Pancreas (tissue), 10 donors: Measurements from ENCODE around the gene ADAMTS2. TPM values are rescaled to one million over a fixed set of nuclear protein-coding genes. Genes with fewer than 3 reads are reported as not detected.

Experiments
- ATAC-seq, 4 donors: fragments of 200-7000 bp; cut with Tn5 transposase; one replicate each; pipeline versions ENCODE4 v1.8.0 to v1.9.1; 2020; ENCODE audit warnings: mild to moderate bottlenecking in 4 of 4, moderate library complexity in 4 of 4
- DNase-seq, 6 donors: peaks; one replicate each; pipeline ENCODE4 v3.0.0-alpha.2; 2020
- FAIRE-seq: peaks from 2 replicates; lab custom pipeline; 2012; peaks lifted over from hg19 to GRCh38; lab: Jason Lieb, UNC
- H3K27ac ChIP-seq, 4 donors: fragments of 200-600 bp; sonication (generic); 1 replicate in 3 of 4; 2 replicates in 1 of 4; pipeline versions ENCODE4 v1.5.0 to v1.8.0; 2020
- H3K27me3 ChIP-seq, 4 donors: fragments of 200-600 bp; one replicate each; pipeline ENCODE4 v1.8.0; 2021
- H3K36me3 ChIP-seq, 3 donors: fragments of 200-600 bp; sonication (generic) in 1 of 3; one replicate each; pipeline versions ENCODE4 v1.5.0 to v1.8.0; 2020 to 2021
- H3K4me1 ChIP-seq, 3 donors: fragments of 200-600 bp; one replicate each; pipeline ENCODE4 v1.8.0; 2021
- H3K4me3 ChIP-seq, 4 donors: fragments of 200-600 bp; sonication (generic) in 2 of 4; one replicate each; pipeline versions ENCODE4 v1.5.0 to v1.8.0; 2020 to 2021
- H3K9me3 ChIP-seq, 4 donors: fragments of 200-600 bp; one replicate each; pipeline ENCODE4 v1.8.0; 2021
- WGBS, 2 donors: extraction: QIAGEN DNeasy Blood & Tissue Kit; methylation state at CpG; one replicate each; pipeline ENCODE4 v1.1.7; 2013; 5-methylcytosine and 5-hydroxymethylcytosine counted together
- intact Hi-C, 3 donors: fragments of 100-400 bp; cut with DNase I; formaldehyde crosslinking; loops; one replicate each; pipeline versions ENCODE4 v1.11.1 to v1.14.2; 2022
- polyA plus RNA-seq, 2 donors: library from polyadenylated mRNA; stranded (reverse); fragments of 200-250 nt; gene quantifications; one replicate each; pipeline ENCODE4 v1.2.3, GENCODE V29; 2013
- total RNA-seq, 6 donors: library from RNA; stranded (reverse); fragmentation: NEBNext Ultra II Directional in 4 of 6; extraction: Animal tissue kit (Norgen Biotek cat#: 25700) in 4 of 6; gene quantifications; one replicate each; pipeline versions ENCODE4 v1.2.1 to v1.2.4, GENCODE V29; 2021 to 2023
- TF ChIP-seq, protein P1 (sequence below), 4 donors: fragments of 200-600 bp; sonication (generic) in 3 of 4; IDR thresholded peaks; one replicate each; pipeline versions ENCODE4 v1.5.0 to v1.8.0; 2021; ENCODE audit warnings: antibody characterized with exemption in 4 of 4
- donor health status: healthy with polysubstance abuse.
- donor health status: DM: no; HTN: no; CAD: no; lungs with moderate emphysema.
- donor health status: DM: no; HTN: no; CAD: no.
- donor health status: control.
- donor health status: control.
- donor health status: Bipolar disorder and iron deficiency.
- donor health status: DM: yes; HTN: yes; CAD: no.
- donor health status: DM: no; HTN: no; CAD: no.
- donor health status: DM: no; HTN: no; CAD: no.
- donor health status: DM: yes; HTN: yes; CAD: no.

The ADAMTS2 gene
- total and polyA plus RNA-seq, 8 donors: 1.3 to 18.5 (median 5.8) TPM

DNA sequence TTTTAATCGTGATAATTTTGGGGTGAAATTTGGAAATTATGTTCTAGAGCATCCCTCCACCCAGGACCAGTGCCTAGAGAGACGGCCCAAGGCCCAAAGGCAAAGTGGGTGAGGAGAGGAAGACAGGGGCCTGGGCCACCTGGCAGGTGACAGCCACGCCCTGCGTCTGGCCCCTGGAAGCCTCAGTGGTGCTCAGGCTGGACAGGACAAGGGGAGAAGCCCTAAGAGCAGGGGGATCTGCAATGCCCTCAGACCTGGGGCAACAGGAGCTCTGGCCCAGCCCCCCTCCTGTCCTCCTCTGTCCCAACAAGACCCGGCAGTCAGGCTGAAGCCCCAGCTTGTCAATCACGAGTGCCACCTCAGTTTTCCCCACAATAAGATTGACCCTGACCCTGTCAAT, 134.8 kb downstream of the ADAMTS2 start:
- intact Hi-C loops: no loop called here
- FAIRE-seq (no peak), ATAC-seq (no peak), DNase-seq (peak in 1 of 6 donors; percentile 35)
- H3K27me3 ChIP-seq: no peaks in the 10 kb centered on the region
- H3K4me3 ChIP-seq: no peak overlapping the region
- H3K4me1 ChIP-seq: no peaks in the 10 kb centered on the region
- H3K36me3 ChIP-seq: no peaks in the 10 kb centered on the region
- TF ChIP-seq, protein P1, sequence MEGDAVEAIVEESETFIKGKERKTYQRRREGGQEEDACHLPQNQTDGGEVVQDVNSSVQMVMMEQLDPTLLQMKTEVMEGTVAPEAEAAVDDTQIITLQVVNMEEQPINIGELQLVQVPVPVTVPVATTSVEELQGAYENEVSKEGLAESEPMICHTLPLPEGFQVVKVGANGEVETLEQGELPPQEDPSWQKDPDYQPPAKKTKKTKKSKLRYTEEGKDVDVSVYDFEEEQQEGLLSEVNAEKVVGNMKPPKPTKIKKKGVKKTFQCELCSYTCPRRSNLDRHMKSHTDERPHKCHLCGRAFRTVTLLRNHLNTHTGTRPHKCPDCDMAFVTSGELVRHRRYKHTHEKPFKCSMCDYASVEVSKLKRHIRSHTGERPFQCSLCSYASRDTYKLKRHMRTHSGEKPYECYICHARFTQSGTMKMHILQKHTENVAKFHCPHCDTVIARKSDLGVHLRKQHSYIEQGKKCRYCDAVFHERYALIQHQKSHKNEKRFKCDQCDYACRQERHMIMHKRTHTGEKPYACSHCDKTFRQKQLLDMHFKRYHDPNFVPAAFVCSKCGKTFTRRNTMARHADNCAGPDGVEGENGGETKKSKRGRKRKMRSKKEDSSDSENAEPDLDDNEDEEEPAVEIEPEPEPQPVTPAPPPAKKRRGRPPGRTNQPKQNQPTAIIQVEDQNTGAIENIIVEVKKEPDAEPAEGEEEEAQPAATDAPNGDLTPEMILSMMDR (IDR thresholded peaks at IDR 0.05): no peak
- no peaks in the 10 kb centered on the region for H3K9me3 ChIP-seq
- WGBS, 2 donors: 65 to 75% methylated on average over 6 of the region's 6 CpGs
- H3K27ac ChIP-seq: no peak overlapping the region

DNA sequence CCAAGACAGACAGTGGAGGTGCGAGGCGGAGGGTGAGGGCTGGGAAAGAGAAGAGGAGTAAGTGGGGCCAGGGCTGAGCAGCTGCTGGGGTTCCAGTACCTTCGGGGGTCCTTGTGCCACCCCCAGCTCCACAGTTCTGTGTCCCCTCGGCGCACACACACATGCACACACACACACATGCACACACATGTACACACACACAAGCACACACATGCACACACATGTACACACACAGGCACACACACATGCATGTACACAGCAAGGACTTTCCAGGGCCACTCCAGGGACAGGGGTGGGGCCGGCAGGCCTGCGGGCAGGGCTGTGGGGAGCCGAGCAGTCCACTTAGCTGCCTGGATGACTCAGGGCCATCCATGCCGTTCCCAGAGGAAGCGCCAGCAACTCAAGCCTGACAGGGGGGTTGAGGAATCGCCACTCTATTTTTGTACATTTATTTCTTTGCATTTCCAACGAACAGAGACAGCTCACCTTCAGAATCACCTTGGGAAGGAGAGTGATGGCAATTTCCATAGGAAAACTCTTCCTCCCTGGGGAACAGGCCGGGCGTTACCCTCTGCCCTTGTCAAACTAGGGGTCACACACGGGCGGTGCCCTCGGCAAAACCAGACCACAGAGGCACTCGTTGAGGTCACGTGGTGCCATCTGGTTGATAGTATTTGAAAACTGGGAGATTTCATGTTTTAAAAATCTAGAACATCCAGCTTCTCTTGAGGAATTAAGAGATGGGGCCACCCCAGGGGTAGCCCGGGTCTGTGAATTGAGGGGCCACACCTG, 135.7 kb downstream of the ADAMTS2 start:
- no peak for FAIRE-seq
- ATAC-seq: no peak
- intact Hi-C loops: no loop called here
- TF ChIP-seq, protein P1 (IDR thresholded peaks at IDR 0.05): no peak
- H3K9me3 ChIP-seq: no peaks in the 10 kb centered on the region
- DNase-seq: peak in 1 of 6 donors; percentile 15
- H3K4me1 ChIP-seq: no peaks in the 10 kb centered on the region
- WGBS, 2 donors: 59 to 73% methylated on average over 19 to 20 of the region's 20 CpGs
- H3K36me3 ChIP-seq: no peaks in the 10 kb centered on the region
- no peak overlapping the region for H3K27ac ChIP-seq
- H3K4me3 ChIP-seq: no peak overlapping the region
- no peaks in the 10 kb centered on the region for H3K27me3 ChIP-seq

DNA sequence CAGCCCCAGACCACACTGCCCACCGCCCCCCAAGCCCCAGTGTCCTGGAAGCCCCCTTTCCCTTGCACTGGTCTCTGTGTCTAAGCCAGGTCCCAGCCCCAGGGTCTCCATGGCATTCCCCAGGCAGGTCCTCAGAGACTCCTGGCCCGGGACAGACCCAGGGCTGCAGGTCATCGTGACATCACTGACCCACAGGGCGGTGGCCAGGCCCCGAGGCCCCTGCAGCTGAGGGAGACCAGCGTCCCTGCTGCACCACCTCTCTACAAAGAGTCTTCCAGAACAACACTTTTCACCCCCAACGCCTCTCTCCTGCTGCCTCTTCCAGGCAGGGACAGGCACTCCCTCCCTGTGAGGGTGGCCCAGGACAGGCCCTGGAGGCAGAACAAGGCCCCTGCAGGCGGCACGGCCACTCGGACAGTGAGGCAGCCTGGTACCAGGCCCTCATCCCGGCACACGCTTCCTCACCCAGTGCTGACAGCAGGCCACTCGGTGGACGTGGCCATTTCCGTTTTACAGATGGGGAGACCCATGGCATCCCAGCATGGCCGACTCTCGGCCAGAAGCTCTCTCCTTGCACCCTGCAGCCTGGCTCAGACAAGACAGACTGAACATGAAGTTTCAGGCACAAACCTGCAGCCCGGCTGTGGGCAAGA, 136.4 kb downstream of the ADAMTS2 start:
- H3K27ac ChIP-seq: no peak overlapping the region
- no peaks in the 10 kb centered on the region for H3K9me3 ChIP-seq
- intact Hi-C loops: no loop called here
- H3K27me3 ChIP-seq: no peaks in the 10 kb centered on the region
- FAIRE-seq (no peak), ATAC-seq (no peak), DNase-seq (peak in 2 of 6 donors; percentile 48 to 58)
- WGBS, 2 donors: 61 to 76% methylated on average over 15 to 18 of the region's 18 CpGs
- no peaks in the 10 kb centered on the region for H3K36me3 ChIP-seq
- no peaks in the 10 kb centered on the region for H3K4me1 ChIP-seq
- no peak overlapping the region for H3K4me3 ChIP-seq
- TF ChIP-seq, protein P1 (IDR thresholded peaks at IDR 0.05): no peak

DNA sequence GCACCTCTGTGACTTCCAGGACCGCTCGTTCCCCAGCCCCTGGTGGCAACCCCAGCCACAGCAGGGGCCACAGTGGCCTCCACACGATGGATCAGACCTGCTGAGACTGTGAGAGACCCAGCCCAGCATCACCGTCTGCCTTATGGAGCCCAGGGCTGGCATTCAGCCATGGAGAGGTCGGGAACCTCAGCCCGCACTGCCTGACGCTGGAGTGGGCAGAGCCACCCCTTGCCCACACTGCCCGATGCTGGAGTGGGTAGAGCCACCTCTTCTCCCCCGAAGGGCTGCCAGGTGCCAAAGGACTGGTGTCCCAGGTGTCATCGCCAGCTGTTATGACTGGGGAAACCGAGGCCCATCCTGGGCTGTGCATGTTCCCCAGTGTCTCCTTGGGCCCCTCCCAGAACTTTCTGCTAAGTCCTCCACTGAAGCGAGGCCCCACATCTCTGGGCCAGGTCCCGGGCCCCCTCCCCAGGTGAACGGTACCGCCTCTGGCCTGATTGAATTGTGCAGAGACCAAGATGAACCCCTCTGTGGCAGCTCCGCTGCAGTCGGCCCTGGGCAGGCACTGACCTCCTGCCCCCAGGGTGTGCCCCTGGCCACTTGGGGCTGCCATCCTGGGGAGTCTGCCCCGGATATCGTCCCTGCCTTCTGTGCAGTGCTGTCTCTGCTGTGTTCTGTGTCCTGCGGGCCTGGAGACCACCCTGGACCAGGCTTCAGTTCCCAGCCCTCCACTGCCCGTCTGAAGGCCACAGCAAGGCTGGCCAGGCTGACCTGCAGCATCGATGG, 137.1 kb downstream of the ADAMTS2 start:
- H3K27ac ChIP-seq: no peak overlapping the region
- no peaks in the 10 kb centered on the region for H3K4me1 ChIP-seq
- 56 to 72% methylated on average over 22 of the region's 22 CpGs for WGBS, 2 donors
- DNase-seq (peak in 2 of 6 donors; percentile 45 to 46), FAIRE-seq (no peak), ATAC-seq (no peak)
- H3K9me3 ChIP-seq: no peaks in the 10 kb centered on the region
- intact Hi-C loops: no loop called here
- no peak overlapping the region for H3K4me3 ChIP-seq
- no peaks in the 10 kb centered on the region for H3K27me3 ChIP-seq
- TF ChIP-seq, protein P1 (IDR thresholded peaks at IDR 0.05): no peak
- no peaks in the 10 kb centered on the region for H3K36me3 ChIP-seq
